Measurements from ENCODE around the gene TROAP.

GRCh38 chr12:49332441-49332861 lies 9.4 kb downstream of the TROAP start:
- TF ChIP-seq CTCF (conservative IDR thresholded peaks at IDR 0.05) = no peak
- no peak for TF ChIP-seq ZFX (IDR thresholded peaks at IDR 0.05)

Data from C4-2B (cell line).